BE2C (cell line): Measurements from ENCODE around the gene AKT3.

ENCODE experiments used
- DNase-seq: peaks from one replicate; pipeline ENCODE4 v3.0.0-alpha.2; 2020
- H3K27me3 ChIP-seq: fragments of 250-450 bp; sonication (Bioruptor Pico); 2 replicates; pipeline ENCODE4 v1.5.1; 2020; ENCODE audit warnings: mild to moderate bottlenecking
- H3K36me3 ChIP-seq: fragments of 250-450 bp; sonication (Bioruptor Pico); 2 replicates; pipeline ENCODE4 v1.5.1; 2020; ENCODE audit warnings: mild to moderate bottlenecking
- H3K4me1 ChIP-seq: fragments of 250-450 bp; sonication (Bioruptor Pico); 2 replicates; pipeline ENCODE4 v1.5.1; 2020
- H3K4me3 ChIP-seq: 2 replicates; pipeline ENCODE4 v1.5.1; 2011; ENCODE audit warnings: low read depth, low read length
- H3K9me3 ChIP-seq: fragments of 250-450 bp; sonication (Bioruptor Pico); 2 replicates; pipeline ENCODE4 v1.5.1; 2020
- TF ChIP-seq, protein P1 (sequence below): IDR thresholded peaks from 2 replicates; pipeline ENCODE4 v1.5.1; 2012; ENCODE audit warnings: mild to moderate bottlenecking, low read depth, low read length

The AKT3 gene

DNA sequence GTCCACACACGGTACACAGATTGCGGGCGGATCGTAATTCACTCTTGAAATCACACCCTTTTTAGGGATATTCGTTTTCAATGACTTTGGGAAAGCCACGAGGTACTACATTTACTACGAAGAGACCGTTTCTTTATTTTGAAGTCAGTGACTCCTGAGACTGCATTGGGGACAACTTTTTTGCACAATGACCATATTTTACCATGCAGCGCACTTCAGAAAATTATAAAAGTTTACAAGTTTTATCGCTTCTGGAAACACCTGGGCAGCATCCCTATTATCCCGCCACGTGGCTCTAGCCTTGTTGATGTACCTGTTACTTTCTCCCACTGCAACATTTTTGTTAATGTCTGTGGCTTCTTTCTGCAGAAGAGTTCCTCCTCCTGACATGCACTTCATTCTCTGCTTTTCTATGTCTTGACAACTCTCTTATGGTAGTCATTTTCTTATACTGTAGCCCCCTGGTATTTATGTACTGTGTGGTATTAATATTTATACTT is 1.3 kb upstream of the AKT3 start:
- peaks cover 5% of the 10 kb centered on the region; the same call in 1 of the 2 replicates for H3K4me1 ChIP-seq
- H3K27me3 ChIP-seq = peaks cover 3% of the 10 kb centered on the region; the same call in 1 of the 2 replicates
- 0 out of 2 replicates have a peak, but pooled peaks cover 3% of the 10 kb centered on the region for H3K36me3 ChIP-seq
- no peak for DNase-seq
- TF ChIP-seq, protein P1, sequence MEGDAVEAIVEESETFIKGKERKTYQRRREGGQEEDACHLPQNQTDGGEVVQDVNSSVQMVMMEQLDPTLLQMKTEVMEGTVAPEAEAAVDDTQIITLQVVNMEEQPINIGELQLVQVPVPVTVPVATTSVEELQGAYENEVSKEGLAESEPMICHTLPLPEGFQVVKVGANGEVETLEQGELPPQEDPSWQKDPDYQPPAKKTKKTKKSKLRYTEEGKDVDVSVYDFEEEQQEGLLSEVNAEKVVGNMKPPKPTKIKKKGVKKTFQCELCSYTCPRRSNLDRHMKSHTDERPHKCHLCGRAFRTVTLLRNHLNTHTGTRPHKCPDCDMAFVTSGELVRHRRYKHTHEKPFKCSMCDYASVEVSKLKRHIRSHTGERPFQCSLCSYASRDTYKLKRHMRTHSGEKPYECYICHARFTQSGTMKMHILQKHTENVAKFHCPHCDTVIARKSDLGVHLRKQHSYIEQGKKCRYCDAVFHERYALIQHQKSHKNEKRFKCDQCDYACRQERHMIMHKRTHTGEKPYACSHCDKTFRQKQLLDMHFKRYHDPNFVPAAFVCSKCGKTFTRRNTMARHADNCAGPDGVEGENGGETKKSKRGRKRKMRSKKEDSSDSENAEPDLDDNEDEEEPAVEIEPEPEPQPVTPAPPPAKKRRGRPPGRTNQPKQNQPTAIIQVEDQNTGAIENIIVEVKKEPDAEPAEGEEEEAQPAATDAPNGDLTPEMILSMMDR = no peak
- no peaks in the 10 kb centered on the region for H3K9me3 ChIP-seq
- H3K4me3 ChIP-seq = peak overlapping the region; percentile 78

GRCh38 chr1:243850452-243851256 is 611 bp upstream of the AKT3 start:
- Histone ChIP-seq H3K9me3 (no peaks in the 10 kb centered on the region), H3K4me1 (peaks cover 5% of the 10 kb centered on the region; the same call in 1 of the 2 replicates), H3K36me3 (0 out of 2 replicates have a peak, but pooled peaks cover 3% of the 10 kb centered on the region), H3K27me3 (peaks cover 3% of the 10 kb centered on the region; the same call in 1 of the 2 replicates), H3K4me3 (peak overlapping the region; percentile 78)
- TF ChIP-seq, protein P1 = no peak
- DNase-seq = peak; percentile 89

GRCh38 chr1:243849421-243850201 is 432 bp downstream of the AKT3 start:
- TF ChIP-seq, protein P1 = no peak
- Histone ChIP-seq H3K4me3 (peak overlapping the region; percentile 83), H3K4me1 (peaks cover 5% of the 10 kb centered on the region; the same call in 1 of the 2 replicates), H3K9me3 (no peaks in the 10 kb centered on the region), H3K36me3 (0 out of 2 replicates have a peak, but pooled peaks cover 3% of the 10 kb centered on the region), H3K27me3 (peaks cover 3% of the 10 kb centered on the region; the same call in 1 of the 2 replicates)
- DNase-seq = peak; percentile 77

DNA sequence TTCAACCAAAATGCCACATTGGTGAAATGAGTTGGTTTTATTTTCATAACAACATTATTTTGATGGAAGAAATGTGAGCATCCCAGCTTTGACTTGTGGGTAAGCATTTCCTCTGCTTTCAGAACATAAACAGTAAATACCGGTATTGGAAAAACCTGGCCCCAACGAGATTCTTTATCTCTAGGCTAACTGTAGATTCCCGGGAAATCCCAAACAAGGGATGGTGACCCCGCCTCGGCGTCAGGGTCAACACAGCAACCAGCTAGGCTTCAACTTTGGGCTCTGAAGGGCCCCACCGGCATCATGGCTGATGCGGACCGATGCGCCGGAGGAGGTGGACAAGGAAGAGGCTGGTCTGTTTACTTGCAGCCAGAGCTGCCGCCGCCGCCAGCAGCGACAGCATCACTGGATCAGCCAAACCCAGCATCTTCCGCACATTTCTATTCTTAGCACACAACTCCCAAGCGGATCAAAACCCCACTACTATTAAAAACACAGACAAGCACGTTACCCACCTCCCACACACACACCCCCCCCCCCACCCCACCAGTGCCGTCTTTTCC is 1.1 kb downstream of the AKT3 start:
- Histone ChIP-seq H3K4me1 (peaks cover 5% of the 10 kb centered on the region; the same call in 1 of the 2 replicates), H3K9me3 (no peaks in the 10 kb centered on the region), H3K4me3 (peak overlapping the region; percentile 83), H3K27me3 (peaks cover 3% of the 10 kb centered on the region; the same call in 1 of the 2 replicates), H3K36me3 (0 out of 2 replicates have a peak, but pooled peaks cover 3% of the 10 kb centered on the region)
- peak; percentile 77 for DNase-seq
- TF ChIP-seq, protein P1 = no peak

DNA sequence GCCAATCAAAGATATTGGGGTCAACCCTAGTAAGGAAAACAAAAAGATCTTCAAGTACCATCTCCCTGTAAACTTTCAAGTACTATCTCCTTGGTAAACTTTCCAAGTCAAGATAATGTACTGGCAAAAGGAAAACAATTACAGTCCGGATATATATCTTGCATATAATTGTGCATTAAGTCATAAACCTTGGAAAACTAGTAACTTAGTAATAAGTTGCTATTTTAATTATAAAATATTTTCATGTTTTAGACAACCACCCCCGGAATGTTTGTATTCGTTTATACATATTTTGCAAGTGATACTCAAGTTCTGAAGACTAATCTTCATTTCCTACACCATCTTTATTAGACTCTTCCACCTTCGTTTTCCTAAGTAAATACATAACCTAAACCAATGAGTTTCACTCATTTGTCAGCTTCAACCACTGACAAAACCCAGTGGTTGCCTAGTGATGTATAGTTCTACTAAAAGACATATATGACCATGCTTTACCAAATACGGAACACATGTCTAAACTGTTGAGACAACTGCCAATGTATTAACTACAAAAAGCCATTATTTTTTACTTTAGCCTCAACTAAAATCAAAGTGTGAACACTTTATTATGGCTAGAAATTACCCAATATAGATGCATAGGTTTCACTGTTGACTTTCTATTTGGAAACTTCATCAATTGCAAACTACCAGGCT is 1.7 kb downstream of the AKT3 start:
- Histone ChIP-seq H3K36me3 (0 out of 2 replicates have a peak, but pooled peaks cover 3% of the 10 kb centered on the region), H3K4me1 (peaks cover 5% of the 10 kb centered on the region; the same call in 1 of the 2 replicates), H3K4me3 (peak overlapping the region; percentile 83), H3K27me3 (peaks cover 3% of the 10 kb centered on the region; the same call in 1 of the 2 replicates), H3K9me3 (no peaks in the 10 kb centered on the region)
- TF ChIP-seq, protein P1 = no peak
- DNase-seq = no peak
